MCF 10A (cell line): ENCODE results near the gene KLHL35. TPM values are rescaled to one million over a fixed set of nuclear protein-coding genes. Genes with fewer than 3 reads are reported as not detected.

ENCODE experiments used
- BruUV-seq: library from RNA; stranded (reverse); fragments of 400-500 nt; replicated peaks from 2 replicates; lab custom pipeline; 2021; lab: Mats Ljungman, UMichigan
- CTCF ChIA-PET: fragments of 300-600 bp; sonication (Branson Sonifier 250); formaldehyde crosslinking; extraction: SDS; loops from one replicate; lab custom pipeline; 2021; ENCODE audit warnings: antibody characterized with exemption, inconsistent platforms; lab: Yijun Ruan, JAX
- POLR2A ChIA-PET: fragments of 300-600, 350-650 bp; sonication (Branson Sonifier 250); formaldehyde crosslinking; extraction: SDS; loops from one replicate; lab custom pipeline; 2020; ENCODE audit warnings: antibody characterized with exemption, inconsistent platforms; lab: Yijun Ruan, JAX
- DNase-seq: peaks from one replicate; pipeline ENCODE4 v3.0.0-alpha.2; 2018; ENCODE audit not compliant: unreplicated experiment
- H3K27ac Mint-ChIP-seq: one replicate; pipeline ENCODE4 v1.8.0; 2022; ENCODE audit warnings: mild to moderate bottlenecking, low read depth, mixed read lengths; ENCODE audit not compliant: unreplicated experiment
- H3K27me3 Mint-ChIP-seq: one replicate; pipeline ENCODE4 v1.8.0; 2022; ENCODE audit warnings: mixed read lengths; ENCODE audit not compliant: insufficient read depth, unreplicated experiment
- H3K36me3 Mint-ChIP-seq: one replicate; pipeline ENCODE4 v1.8.0; 2022; ENCODE audit warnings: mild to moderate bottlenecking, moderate library complexity, mixed read lengths; ENCODE audit not compliant: insufficient read depth, unreplicated experiment
- H3K4me1 Mint-ChIP-seq: one replicate; pipeline ENCODE4 v1.8.0; 2022; ENCODE audit warnings: mixed read lengths; ENCODE audit not compliant: insufficient read depth, unreplicated experiment
- H3K4me3 Mint-ChIP-seq: one replicate; pipeline ENCODE4 v1.8.0; 2022; ENCODE audit warnings: mild to moderate bottlenecking, moderate library complexity, mixed read lengths; ENCODE audit not compliant: unreplicated experiment
- H3K9me3 Mint-ChIP-seq: one replicate; pipeline ENCODE4 v1.8.0; 2022; ENCODE audit warnings: mixed read lengths; ENCODE audit not compliant: unreplicated experiment
- CTCF ChIP-seq: fragments of 200-600 bp; IDR thresholded peaks from one replicate; pipeline ENCODE4 v1.8.0; 2022; ENCODE audit warnings: antibody characterized with exemption, mild to moderate bottlenecking; ENCODE audit not compliant: unreplicated experiment
- intact Hi-C: fragments of 100-400 bp; cut with micrococcal nuclease; formaldehyde crosslinking; loops from 2 replicates; pipeline ENCODE4 v1.14.1; 2022
- total RNA-seq: library from RNA; stranded (reverse); gene quantifications from 2 replicates; pipeline ENCODE4 v1.2.3, GENCODE V29; 2022

The KLHL35 gene
- total RNA-seq, 1 experiment from 2014 or later: not detected

DNA sequence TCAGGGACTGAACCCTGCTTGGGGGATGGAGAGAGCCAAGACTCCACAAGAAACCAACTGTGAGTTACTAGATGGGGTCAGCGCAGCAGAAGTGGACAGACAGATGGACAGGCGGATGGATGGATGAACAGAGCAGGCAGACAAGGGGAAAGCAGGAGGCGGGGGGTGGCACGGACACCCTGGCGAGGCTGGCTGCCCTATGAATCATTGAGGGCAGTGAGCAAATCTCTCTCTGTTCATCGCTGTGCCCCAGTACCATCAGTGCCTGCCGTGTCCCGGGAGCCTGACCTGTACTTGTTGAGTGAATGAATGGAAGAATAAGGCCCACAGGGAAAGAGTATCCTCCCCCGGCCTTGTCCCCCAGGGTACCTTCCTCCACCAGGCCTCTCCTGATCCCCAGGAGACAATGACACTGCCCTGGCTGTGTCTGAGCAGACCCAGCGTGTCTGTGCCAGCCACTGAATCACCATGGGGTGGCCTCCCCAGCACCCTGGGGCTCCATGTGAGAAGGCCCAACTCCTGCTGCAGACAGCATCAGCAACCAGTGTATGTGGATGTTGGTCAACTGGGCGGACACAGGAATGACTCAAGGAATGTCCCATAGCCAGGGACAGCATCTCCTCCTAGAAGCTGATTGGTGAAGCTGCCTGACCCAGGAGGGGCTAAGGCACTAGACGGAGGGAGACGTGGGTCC, 5.1 kb upstream of the KLHL35 start:
- no peak for TF ChIP-seq CTCF
- CTCF ChIA-PET: interaction anchor here (9.4 kb wide), 1 partner anchor 95 kb away, joined by 284 read pairs; no protein-coding TSS in a partner anchor
- Mint-ChIP-seq H3K27ac (no peak overlapping the region), H3K4me3 (no peak overlapping the region), H3K27me3 (peaks cover 3% of the 10 kb centered on the region), H3K4me1 (no peaks in the 10 kb centered on the region), H3K9me3 (no peaks in the 10 kb centered on the region), H3K36me3 (no peaks in the 10 kb centered on the region)
- BruUV-seq: no TSS peak
- POLR2A ChIA-PET: no interaction called here
- no peak for DNase-seq
- intact Hi-C loops: no loop called here

GRCh38 chr11:75436806-75437205, 3.8 kb upstream of the KLHL35 start:
- no peaks in the 10 kb centered on the region for H3K9me3 Mint-ChIP-seq
- H3K4me1 Mint-ChIP-seq: no peaks in the 10 kb centered on the region
- CTCF ChIA-PET: interaction anchor here (0.8 to 1.0 kb wide), 3 partner anchors 8 to 94 kb away, joined by 3 to 4 read pairs (median 4); partner anchors contain the start of gene GDPD5
- DNase-seq: no peak
- H3K27me3 Mint-ChIP-seq: peaks cover 16% of the 10 kb centered on the region
- BruUV-seq: no TSS peak
- H3K4me3 Mint-ChIP-seq: no peak overlapping the region
- no peak for TF ChIP-seq CTCF
- POLR2A ChIA-PET: no interaction called here
- no peak overlapping the region for H3K27ac Mint-ChIP-seq
- H3K36me3 Mint-ChIP-seq: no peaks in the 10 kb centered on the region
- intact Hi-C loops: no loop called here

GRCh38 chr11:75435571-75435925, 2.5 kb upstream of the KLHL35 start:
- ChIA-PET POLR2A (no interaction called here), CTCF (interaction anchor here (0.9 kb wide), 1 partner anchor 90 kb away, joined by 3 read pairs; the partner anchor contains the start of gene GDPD5)
- no peaks in the 10 kb centered on the region for H3K36me3 Mint-ChIP-seq
- no peak for TF ChIP-seq CTCF
- H3K4me3 Mint-ChIP-seq: no peak overlapping the region
- intact Hi-C loops: no loop called here
- no peaks in the 10 kb centered on the region for H3K4me1 Mint-ChIP-seq
- BruUV-seq: no TSS peak
- DNase-seq: no peak
- peaks cover 29% of the 10 kb centered on the region for H3K27me3 Mint-ChIP-seq
- no peak overlapping the region for H3K27ac Mint-ChIP-seq
- H3K9me3 Mint-ChIP-seq: no peaks in the 10 kb centered on the region

DNA sequence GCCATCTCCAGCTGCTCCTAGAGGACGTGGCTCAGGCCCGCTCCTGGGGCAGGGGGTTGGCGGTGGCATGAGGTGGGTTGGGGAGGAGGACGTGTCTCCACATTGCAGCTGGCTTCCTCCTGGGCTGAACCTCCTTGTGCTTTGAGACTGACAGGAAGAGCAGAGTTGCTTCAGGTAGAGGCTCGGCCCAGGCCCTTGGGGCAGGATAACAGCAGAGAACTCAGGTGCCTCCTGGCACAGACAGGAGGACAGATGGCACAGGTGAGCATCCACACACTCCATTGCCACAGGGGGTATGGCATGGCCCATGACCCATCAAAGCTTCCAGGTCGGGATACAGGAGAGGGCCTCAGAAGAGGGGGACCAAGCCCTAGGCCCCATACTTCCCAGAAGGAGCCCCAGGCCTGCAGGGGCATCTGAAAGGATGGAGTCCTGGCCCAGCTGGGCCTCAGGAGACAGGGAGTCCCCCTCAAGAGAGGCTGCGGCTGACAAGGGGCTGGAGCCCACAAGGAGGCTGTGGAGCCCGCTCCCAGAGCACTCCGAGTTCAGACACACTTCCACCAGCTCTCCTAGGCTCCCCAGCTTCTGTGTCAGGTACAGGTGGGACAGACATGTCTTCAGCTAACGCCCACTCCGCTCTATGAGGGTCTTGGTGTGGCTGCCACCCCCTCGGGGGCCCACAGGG, 2.0 kb upstream of the KLHL35 start:
- Mint-ChIP-seq H3K4me3 (no peak overlapping the region), H3K27me3 (peaks cover 33% of the 10 kb centered on the region), H3K36me3 (no peaks in the 10 kb centered on the region), H3K27ac (no peak overlapping the region), H3K9me3 (no peaks in the 10 kb centered on the region), H3K4me1 (no peaks in the 10 kb centered on the region)
- intact Hi-C loops: no loop called here
- no TSS peak for BruUV-seq
- ChIA-PET POLR2A (no interaction called here), CTCF (interaction anchor here (1.9 kb wide), 1 partner anchor 10 kb away, joined by 9 read pairs; no protein-coding TSS in a partner anchor)
- no peak for TF ChIP-seq CTCF
- no peak for DNase-seq
